ENCODE measurements around the gene ACTN1. TPM values are rescaled to one million over a fixed set of nuclear protein-coding genes. Genes with fewer than 3 reads are reported as not detected.

The ACTN1 gene
- total and polyA plus RNA-seq, 10 of the 15 experiments (the other 5 are each of a cell fraction or from before 2014, with no cell fraction given) = 0.14 to 39.4 (median 2.6) TPM

DNA sequence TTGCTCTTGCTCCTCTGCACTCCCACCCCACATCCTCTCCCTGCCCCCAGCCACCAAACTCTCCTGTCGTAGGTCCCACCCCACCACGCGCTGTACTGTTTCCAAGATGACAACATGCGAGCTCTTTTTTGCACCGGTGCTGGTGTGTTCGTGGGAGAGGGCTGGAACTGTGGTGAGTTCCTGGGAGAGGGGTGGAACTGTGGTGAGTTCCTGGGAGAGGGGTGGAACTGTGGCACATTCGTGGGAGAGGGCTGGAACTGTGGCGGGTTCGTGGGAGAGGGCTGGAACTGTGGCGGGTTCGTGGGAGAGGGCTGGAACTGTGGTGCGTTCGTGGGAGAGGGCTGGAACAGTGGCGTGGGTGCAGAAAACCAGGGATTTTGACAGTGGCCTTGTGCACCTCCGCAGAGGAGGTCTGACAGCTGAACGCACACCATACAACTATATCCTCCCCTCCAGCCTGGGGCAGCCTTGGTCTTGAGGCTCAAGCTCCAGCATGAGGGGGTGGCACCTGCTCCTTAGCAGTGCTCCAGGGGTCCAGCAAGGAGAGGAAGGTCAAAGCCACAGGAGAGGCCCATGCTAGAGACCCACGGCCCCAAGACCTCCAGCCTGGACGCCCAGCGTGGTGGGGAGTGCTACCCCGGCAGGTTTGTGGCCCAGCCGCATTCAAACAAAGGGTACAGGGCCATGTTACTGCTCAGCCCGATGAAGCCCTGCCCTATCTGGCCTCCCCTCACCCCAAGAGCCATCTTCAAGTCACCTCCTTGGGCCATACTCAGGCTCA lies 50.1 kb downstream of the ACTN1 start:
- no TSS peak for BruUV-seq (replicated peaks)
- POLR2A ChIA-PET = no interaction called here
- Histone ChIP-seq H3K4me1 (ENCODE audit: control insufficient read depth, insufficient read depth, low read length) (no peaks in the 10 kb centered on the region), H4K20me1 (ENCODE audit: control insufficient read depth, insufficient read depth) (no peaks in the 10 kb centered on the region), H3K27ac (ENCODE audit: control insufficient read depth, insufficient read depth) (no peak overlapping the region), H3K9me3 (replicated peaks; ENCODE audit: control insufficient read depth, insufficient read depth, low read length) (peaks cover 2% of the 10 kb centered on the region; the same call in 2 of the 3 replicates), H3K9ac (ENCODE audit: control insufficient read depth, insufficient read depth, low read length) (no peak overlapping the region), H3K79me2 (ENCODE audit: control insufficient read depth, insufficient read depth, low read length) (no peaks in the 10 kb centered on the region), H3K4me2 (ENCODE audit: control insufficient read depth, insufficient read depth) (no peak overlapping the region), H2AFZ (ENCODE audit: control insufficient read depth, low read depth, low read length) (no peak overlapping the region), H3K36me3 (ENCODE audit: control insufficient read depth in 2 of 2, insufficient read depth in 2 of 2, low read length in 1 of 2) (no peaks in the 10 kb centered on the region), H3K27me3 (replicated peaks in 1 of 2; ENCODE audit: control insufficient read depth in 2 of 2, insufficient read depth in 2 of 2, low read length in 1 of 2) (no peaks in the 10 kb centered on the region), H3K4me3 (no peak overlapping the region)
- RAD21 ChIA-PET (ENCODE audit: unreplicated experiment) = no interaction called here
- in situ Hi-C loops (cut with MboI) = no loop called here
- FAIRE-seq (no peak), ATAC-seq (no peak), DNase-seq (ENCODE audit: low read depth, low spot score) (no peak)
- SMC1A ChIA-PET (ENCODE audit: uncharacterized antibody, unreplicated experiment) = interaction anchor here (1.6 kb wide), 1 partner anchor 16 kb away, joined by 5 read pairs; no protein-coding TSS in a partner anchor
- CTCF ChIA-PET = interaction anchor here (0.5 to 0.7 kb wide), 3 partner anchors 18 to 1628 kb away, joined by 3 read pairs; no protein-coding TSS in a partner anchor
- TF ChIP-seq RELA (IDR thresholded peaks at IDR 0.05; ENCODE audit: borderline replicate concordance, partially characterized antibody) = no peak
- TF ChIP-seq ZNF217 (IDR thresholded peaks at IDR 0.05) = no peak
- 60% methylated on average over 22 of the region's 22 CpGs for WGBS (ENCODE audit: insufficient coverage, insufficient replicate concordance, low lambda C conversion rate, missing lambda C conversion rate)
- intact Hi-C loops (cut with micrococcal nuclease; ENCODE audit: unreplicated experiment) = no loop called here

- intact Hi-C loops (cut with micrococcal nuclease; ENCODE audit: unreplicated experiment) (no loop called here), in situ Hi-C loops (cut with MboI) (no loop called here)
- no peaks in the 10 kb centered on the region for H3K27me3 ChIP-seq (replicated peaks in 1 of 2; ENCODE audit: control insufficient read depth in 2 of 2, insufficient read depth in 2 of 2, low read length in 1 of 2)
- H4K20me1 ChIP-seq (ENCODE audit: control insufficient read depth, insufficient read depth) = no peaks in the 10 kb centered on the region
- POLR2A ChIA-PET = no interaction called here
- no TSS peak for BruUV-seq (replicated peaks)
- H3K4me3 ChIP-seq = no peak overlapping the region
- CTCF ChIA-PET = interaction anchor here (0.6 to 0.7 kb wide), 2 partner anchors 18 to 84 kb away, joined by 3 read pairs; no protein-coding TSS in a partner anchor
- no peaks in the 10 kb centered on the region for H3K79me2 ChIP-seq (ENCODE audit: control insufficient read depth, insufficient read depth, low read length)
- peaks cover 2% of the 10 kb centered on the region; the same call in 2 of the 3 replicates for H3K9me3 ChIP-seq (replicated peaks; ENCODE audit: control insufficient read depth, insufficient read depth, low read length)
- H3K4me1 ChIP-seq (ENCODE audit: control insufficient read depth, insufficient read depth, low read length) = no peaks in the 10 kb centered on the region
- ATAC-seq (no peak), DNase-seq (ENCODE audit: low read depth, low spot score) (no peak), FAIRE-seq (no peak)
- TF ChIP-seq SMAD5 (IDR thresholded peaks at IDR 0.05; ENCODE audit: low read depth) (no peak), SPI1 (IDR thresholded peaks at IDR 0.05; ENCODE audit: borderline replicate concordance, insufficient read depth, low read depth, low read length) (no peak)
- TF ChIP-seq, protein P1, sequence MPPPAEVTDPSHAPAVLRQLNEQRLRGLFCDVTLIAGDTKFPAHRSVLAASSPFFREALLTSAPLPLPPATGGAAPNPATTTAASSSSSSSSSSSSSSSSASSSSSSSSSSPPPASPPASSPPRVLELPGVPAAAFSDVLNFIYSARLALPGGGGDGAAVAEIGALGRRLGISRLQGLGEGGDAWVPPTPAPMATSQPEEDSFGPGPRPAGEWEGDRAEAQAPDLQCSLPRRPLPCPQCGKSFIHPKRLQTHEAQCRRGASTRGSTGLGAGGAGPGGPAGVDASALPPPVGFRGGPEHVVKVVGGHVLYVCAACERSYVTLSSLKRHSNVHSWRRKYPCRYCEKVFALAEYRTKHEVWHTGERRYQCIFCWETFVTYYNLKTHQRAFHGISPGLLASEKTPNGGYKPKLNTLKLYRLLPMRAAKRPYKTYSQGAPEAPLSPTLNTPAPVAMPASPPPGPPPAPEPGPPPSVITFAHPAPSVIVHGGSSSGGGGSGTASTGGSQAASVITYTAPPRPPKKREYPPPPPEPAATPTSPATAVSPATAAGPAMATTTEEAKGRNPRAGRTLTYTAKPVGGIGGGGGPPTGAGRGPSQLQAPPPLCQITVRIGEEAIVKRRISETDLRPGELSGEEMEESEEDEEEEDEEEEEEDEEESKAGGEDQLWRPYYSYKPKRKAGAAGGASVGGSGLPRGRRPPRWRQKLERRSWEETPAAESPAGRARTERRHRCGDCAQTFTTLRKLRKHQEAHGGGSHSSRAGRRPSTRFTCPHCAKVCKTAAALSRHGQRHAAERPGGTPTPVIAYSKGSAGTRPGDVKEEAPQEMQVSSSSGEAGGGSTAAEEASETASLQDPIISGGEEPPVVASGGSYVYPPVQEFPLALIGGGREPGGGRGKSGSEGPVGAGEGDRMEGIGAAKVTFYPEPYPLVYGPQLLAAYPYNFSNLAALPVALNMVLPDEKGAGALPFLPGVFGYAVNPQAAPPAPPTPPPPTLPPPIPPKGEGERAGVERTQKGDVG (CRISPR knock-in tag; IDR thresholded peaks at IDR 0.05) = no peak
- no peak overlapping the region for H3K9ac ChIP-seq (ENCODE audit: control insufficient read depth, insufficient read depth, low read length)
- 36% methylated on average over 9 of the region's 9 CpGs for WGBS (ENCODE audit: insufficient coverage, insufficient replicate concordance, low lambda C conversion rate, missing lambda C conversion rate)
- no peak overlapping the region for H2AFZ ChIP-seq (ENCODE audit: control insufficient read depth, low read depth, low read length)
- no peaks in the 10 kb centered on the region for H3K36me3 ChIP-seq (ENCODE audit: control insufficient read depth in 2 of 2, insufficient read depth in 2 of 2, low read length in 1 of 2)
- RAD21 ChIA-PET (ENCODE audit: unreplicated experiment) = no interaction called here
- no peak overlapping the region for H3K4me2 ChIP-seq (ENCODE audit: control insufficient read depth, insufficient read depth)
- SMC1A ChIA-PET (ENCODE audit: uncharacterized antibody, unreplicated experiment) = no interaction called here
- H3K27ac ChIP-seq (ENCODE audit: control insufficient read depth, insufficient read depth) = no peak overlapping the region
These were observed 51.0 kb downstream of the ACTN1 start for GRCh38 chr14:68927956-68928675.

All from GM12878 (cell line).